Fibroblast of skin of back (primary cell): ENCODE results near the gene VIPR2.
"Not testable (repeated sequence)": the region's sequence is repeated elsewhere in the genome, so short reads cannot be mapped to it uniquely, and the experiment has no call there.

Experiments
- DNase-seq: peaks from one replicate; pipeline ENCODE4 v3.0.0-alpha.2; 2013

The VIPR2 gene

DNA sequence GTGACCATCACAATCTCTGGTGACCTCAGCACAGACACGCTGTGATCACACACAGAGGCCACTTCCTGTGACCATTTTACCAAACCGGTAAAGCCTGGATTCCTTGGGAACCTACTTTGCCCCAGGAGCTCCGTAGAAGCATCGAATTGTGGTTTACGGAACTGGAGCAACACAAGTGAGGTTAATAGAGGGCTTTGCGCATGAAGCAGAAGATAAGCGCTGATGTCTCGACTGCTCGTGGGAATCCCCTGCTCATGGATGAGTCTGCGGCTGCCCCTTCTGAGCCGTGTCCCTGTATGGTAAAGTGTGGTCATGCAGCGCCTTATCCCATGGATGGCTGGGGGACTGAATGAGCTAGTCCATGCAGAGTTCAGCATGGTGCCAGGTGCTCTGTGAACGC is 53.6 kb downstream of the VIPR2 start:
- DNase-seq, result no peak

DNA sequence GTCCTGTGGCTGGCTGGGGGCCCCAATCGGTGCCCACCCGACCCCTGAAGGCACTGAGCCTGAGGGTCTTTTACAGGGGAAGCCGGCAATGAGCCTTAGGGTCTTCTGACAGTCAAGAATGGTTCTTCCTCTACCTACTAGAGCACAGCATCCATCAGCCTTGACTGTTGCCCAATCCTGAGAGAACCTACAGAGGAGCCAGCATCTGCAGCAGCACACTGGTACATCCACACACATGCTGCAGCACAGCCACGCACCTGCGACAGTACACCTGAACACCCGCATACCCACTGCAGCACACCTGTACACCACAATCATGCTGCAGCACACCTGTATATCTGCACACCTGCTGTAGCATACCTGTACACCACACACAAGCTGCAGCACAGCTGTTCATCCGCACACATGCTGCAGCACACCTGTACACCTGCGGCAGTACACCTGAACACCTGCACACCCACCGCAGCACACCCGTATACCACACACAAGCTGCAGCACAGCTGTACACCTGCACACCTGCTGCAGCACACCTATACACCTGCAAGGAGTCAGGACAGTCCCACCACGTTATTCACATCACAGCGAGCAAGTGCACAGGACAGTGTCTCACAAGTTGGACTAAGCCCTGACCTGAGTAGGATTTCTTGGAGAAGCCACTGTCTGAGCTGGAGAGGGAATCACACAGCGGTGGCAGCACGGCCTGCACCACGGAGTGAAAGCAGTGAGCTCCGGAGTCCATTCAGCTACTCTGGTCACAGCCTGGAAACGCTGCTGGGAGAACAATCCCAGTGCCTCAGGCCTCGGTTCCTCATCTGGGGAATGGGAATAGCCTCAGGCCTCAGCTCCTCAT is 56.4 kb downstream of the VIPR2 start:
- no peak for DNase-seq

DNA sequence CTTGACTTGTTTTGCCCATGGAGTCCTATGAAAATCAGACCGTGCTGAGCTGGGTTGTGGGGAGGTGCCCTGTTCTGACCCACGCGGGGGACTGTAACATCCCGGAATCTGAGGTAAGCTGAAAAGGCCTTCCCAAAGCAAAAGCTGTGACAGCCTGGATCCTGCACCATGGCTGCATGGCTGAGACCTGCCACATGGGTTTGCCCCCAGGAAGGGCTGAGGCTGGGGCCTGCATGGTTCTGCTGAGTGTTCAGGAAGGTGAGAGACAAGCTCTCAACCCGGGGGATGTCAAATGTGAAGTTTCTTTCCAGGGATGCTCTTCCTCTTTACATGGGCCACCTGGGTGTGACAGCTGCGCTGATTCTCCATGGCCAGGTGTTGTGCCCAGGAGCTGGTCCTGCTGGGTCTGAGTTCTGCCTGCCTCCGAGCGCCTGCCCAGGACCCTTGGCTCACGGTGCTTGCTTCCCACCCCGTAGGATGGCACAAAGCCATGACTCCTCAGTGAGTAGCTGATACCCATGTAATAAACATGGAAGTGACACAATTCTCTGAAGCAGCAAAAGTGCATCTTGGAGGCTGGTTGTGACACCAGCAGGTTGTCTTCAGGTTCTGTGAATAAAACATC is 58.3 kb downstream of the VIPR2 start:
- DNase-seq, result no peak

DNA sequence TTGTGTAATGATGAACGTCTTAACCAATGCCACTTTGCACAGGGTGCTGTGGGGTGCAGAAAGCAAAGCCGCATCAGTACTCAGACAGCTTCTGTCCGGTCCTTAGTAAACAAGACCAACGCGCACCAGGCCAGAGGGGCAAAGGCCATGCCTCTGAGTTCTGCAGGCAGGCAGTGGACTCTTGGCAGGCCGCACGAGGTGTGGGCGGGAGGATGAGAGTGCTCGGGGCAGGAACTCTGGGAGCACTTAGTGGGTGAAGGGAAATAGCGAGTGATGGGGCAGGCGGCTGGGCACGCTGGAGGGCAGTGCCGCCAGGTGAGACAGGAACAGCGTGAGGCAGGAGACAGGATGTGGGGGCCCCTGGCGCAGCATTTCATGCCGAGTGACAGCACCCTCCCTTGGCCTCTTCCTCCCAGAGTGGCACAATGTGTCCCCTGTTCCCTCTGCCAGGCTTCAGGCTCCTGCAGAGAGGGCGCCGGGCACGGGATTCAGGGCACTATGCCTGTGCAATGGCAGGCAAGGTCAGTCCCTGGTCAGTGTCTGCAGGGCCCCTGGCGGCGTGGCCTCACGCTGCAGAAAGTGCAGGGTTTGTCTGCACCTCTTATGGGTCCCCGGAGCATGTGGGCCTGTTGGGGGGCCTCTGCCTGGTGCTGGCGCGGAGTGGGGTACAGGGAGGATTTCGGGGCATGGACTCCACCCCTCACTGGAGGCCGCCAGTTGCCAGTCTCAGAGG is 60.4 kb downstream of the VIPR2 start:
- no peak for DNase-seq

DNA sequence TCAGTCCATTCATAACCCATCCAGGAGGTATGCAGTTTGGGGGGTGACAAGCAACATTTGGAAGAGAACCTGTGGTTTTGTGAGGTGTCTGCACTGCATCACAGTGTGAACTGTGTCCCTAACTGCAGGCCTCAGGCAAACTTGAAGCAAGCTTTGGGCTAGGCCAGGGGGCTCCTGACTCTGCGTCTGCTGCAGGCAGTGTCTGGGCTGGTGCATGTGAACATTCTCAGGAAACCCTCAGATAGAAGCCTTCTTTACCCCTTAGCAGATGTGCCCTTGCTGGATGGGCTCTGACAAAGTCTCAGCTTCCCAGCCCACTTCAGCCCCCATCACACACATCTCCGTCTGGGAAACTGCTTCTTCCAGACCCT is 61.0 kb downstream of the VIPR2 start:
- DNase-seq, result no peak

DNA sequence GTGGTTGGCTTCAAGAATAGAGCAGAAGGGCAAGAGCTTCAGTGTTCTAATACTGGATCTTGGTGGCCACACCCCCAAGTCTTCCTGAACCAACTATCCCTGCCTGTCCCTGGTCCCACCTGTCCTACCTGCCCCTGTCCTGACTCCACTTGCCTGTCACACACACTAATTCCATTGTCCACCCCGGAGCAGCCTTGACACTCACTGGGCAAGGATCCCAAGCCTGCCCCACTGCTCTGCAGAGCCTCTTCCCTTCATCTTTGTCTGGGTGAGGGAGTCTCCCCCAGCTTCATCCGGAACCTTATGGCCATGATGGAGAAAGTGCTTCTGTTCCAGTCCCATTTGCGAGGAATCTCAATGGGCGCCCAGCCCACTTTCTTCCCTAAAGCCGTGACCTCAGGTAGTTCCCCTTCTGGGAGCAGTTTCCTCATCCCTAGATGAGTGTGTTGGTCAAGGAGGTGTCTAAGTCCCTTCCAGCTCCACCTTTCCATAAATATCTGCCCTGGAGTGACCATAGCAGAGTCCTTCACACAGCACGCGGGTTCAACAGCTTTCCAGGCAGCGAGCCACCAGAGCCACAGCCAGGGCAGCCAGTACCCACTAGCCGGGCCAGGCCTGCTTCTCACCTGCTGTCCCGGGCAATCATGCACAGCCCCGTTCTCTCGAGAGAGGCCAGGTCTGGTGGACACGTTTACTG is 61.5 kb downstream of the VIPR2 start:
- no peak for DNase-seq

DNA sequence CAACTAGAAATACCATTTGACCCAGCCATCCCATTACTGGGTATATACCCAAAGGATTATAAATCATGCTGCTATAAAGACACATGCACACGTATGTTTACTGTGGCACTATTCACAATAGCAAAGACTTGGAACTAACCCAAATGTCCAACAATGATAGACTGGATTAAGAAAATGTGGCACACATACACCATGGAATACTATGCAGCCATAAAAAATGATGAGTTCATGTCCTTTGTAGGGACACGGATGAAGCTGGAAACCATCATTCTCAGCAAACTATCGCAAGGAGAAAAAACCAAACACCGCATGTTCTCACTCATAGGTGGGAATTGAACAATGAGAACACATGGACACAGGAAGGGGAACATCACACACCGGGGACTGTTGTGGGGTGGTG is 62.6 kb downstream of the VIPR2 start:
- not testable (repeated sequence) for DNase-seq

DNA sequence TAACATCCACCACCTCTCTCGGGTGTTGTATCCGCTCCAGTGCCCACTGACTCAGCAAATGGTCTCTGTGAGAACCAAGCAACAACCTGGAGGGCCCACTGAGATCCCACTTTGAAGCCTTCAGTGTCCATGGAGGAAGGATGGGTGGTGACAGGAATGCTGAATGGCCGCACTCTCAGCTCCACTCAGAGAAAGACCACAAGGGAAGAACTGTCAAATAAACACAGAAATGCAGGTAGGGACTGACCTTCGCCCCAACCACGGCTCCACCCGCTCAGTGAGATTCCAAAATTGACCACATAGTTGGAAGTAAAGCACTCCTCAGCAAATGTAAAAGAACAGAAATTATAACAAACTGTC is 65.8 kb downstream of the VIPR2 start:
- no peak for DNase-seq

DNA sequence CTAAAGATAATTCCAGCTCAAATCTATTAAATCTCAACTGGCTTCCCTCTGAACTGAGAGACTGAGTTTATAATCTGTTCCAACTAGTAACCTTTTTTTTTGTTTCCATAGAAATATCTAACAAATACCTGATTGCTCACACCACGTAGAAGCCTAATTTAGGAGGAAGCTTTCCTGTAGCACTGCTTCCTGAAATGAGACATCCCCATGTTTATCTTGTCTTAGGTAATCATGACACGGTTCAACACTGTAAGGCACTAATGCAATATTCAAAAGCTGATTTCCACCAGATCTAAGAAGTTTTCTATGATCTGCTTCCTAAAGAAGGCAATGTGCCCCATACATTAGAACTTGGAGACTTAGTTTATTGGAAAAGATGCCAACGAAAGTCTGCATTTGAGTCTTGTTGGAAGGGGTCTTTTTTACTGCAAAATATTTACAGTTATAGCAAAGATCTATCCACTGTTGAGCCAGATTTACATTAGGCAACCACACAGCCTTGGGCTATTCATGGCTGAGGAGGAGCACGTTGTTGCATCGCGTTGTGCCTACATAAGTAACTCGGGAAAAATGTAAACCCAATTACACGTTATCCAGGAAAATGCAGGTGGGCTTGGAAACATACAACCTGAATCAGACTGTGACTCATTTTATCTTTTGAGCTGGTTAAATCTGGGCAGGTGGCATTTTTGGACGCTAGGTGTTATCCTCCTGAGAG is 66.3 kb downstream of the VIPR2 start:
- DNase-seq, result no peak

DNA sequence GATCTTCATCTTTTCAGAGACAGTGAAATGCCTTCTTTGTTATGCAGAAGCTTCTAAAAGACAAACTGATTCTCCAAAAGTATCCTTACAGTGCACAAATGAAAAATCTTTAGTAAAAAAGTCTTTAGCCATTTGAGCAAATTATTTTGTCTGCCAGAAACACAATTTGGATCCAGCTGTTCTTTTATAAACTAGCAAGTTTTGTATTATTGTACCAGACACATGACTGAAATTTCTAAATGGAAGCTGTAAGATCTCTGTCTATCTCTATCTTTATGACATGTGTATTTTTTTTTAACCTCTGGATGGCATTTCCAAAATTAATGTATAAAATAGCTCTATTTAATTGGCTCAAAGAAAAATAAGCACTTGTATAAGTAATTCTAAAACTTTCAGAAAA is 68.3 kb downstream of the VIPR2 start:
- DNase-seq, result no peak

DNA sequence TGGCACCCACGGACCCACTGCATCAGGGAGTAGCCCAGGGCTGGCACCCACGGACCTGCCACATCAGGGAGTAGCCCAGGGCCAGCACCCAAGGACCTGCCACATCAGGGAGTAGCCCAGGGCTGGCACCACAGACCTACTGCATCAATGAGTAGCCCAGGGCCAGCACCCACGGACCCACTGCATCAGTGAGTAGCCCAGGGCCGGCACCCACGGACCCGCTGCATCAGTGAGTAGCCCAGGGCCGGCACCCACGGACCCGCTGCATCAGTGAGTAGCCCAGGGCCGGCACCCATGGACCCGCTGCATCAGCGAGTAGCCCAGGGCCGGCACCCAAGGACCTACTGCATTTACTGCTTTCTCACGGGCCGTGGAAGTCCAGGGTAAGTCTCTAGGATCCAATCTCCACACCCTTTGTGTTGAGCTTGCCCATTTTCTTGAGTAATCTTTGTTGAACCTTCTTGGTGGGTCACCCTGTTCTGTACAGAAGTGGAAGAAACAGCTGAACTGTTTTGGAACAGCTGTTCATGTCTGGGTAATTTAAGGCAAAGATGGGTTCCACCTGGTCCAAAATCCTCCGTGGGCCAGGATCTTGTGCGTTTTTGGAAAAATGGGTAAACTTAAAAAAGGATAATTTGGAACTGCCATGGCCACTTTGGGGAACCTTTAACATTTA is 69.0 kb downstream of the VIPR2 start:
- DNase-seq, result no peak

DNA sequence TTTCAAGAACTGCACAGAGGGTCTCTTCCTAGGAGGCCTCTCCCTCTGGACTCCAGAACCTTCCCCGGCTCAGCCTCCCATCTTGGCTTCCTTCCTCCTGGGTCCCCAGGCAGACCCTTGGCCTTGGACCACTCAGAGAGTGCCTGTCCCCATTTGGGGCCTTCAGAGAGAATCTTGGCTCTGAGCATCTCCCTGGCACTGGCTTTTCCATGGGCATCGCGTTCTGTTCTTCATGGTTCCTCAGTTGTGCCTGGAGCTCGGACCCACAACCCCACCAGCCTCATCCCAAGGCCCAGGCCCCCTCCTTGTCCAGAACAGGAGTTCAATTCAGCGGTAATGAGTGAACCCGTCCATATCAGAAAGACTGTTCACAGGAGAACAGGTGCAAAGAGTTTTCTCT is 73.4 kb downstream of the VIPR2 start:
- no peak for DNase-seq

DNA sequence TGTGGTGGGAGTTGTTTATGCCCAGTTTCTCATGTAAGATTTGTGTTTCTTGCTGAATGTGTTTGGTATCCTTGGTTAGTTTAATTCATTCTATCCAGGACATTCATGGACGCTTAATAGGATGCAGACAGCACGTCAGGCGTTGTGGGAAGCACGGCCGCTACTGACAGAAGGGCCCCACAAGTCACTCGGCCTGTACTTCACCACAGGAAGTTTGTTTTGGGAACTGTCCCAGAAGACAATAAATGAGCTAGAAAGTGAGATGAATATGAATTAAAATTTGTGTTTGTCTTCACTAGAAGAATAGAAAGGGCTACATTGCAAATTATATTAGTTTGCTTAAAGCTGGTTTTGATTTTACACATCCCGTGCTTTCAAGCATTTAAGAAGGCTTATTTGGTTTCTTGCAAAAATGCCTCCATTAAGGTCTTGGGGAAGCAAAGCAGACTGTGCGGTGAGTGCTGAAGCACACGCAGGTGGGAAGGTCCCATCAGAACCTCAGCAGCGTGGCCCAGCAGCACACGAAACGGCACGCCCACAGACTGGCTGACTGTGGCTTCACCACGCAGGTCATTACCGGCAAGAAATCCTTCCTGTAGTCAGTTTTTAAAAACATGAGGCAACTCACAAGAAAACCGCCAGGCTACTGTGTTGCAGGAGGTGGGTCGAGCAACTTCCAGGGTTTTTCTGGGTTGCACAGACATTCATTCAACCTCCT is 74.1 kb downstream of the VIPR2 start:
- DNase-seq, result peak; percentile 65

DNA sequence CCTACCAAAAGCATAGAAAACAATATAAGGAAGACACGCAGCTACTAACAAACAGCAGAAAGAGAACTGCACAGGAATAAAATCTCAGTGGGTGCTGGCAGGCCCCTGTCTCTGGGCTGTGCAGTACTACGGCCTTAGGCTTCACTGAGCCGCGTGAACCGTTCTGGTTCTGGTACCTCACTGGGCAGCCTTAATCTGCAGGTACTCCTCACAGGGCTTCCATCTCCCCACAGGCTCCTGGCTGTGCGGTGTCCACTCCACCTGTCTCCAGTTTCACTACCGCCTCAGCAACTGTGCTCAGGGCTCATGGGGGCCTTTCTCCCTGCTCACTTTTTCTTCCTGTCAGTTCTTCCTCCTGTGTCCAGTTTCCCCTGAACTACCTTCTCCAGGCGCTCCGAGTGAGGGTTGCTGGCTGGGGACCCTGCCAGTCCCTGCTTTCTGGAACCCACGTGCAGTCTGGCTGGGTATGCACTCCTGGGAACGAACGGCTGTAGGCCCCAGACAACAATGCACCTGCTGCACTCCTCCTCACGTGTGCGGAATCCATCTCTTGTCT is 75.7 kb downstream of the VIPR2 start:
- DNase-seq, result no peak

DNA sequence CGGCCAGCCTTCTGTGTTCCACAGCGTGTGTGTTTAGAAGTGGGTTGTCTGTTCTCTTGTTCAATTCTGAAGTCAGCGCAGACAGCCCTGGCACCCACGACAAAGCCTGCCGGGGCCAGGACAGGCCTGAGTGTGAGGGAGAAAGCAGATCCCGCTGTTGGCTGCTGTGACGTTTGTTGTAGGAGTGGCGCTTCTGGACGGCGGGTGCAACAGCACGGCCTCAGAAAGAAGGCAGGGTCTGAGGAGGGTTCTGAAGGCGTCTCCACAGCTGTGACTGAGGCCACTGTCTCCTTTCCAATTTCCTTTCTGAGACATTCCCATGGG is 76.2 kb downstream of the VIPR2 start:
- DNase-seq, result peak; percentile 30

DNA sequence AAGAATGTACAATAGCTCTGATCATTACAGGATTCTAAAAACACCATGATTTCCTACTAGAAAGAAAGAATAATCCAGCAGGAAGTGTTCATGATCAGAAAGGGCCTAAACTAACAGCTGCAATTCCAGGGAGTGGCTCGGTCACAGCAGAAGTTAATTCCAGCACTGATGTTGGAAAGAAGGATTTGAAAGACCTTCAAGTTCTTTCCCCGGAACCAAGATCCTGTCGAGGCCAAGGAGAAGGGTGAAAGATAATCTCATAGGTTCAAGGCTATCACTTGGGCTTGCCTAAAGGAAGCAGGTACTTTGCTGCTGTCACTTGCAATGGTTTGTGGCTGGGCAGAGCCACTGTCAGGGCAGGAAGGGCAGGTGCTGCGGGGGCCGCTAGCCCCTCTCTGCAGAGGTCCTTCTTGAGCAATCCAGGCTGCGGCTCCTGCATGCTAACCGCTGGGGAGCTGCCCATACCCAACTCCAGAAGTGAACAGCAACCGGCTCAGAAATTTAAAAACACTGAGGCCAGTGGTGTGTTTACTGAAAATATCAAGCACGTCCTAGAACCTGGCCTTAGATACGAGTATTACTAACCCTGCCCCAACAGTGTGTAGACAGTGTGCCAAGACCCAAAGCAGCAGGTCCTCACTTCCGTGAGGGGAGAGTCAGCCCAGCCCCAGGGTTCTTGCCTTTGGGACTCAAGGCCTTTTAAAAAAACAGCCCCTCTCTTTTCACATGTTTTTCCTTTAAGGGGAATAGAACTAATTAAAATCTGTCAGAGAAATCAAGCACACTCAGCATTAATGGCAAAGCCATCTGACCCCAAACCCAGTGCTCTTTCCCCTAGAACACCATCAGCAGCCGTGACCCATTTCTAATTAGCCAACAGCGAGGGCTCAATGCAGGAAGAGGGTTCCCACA is 76.8 kb downstream of the VIPR2 start:
- DNase-seq, result no peak

DNA sequence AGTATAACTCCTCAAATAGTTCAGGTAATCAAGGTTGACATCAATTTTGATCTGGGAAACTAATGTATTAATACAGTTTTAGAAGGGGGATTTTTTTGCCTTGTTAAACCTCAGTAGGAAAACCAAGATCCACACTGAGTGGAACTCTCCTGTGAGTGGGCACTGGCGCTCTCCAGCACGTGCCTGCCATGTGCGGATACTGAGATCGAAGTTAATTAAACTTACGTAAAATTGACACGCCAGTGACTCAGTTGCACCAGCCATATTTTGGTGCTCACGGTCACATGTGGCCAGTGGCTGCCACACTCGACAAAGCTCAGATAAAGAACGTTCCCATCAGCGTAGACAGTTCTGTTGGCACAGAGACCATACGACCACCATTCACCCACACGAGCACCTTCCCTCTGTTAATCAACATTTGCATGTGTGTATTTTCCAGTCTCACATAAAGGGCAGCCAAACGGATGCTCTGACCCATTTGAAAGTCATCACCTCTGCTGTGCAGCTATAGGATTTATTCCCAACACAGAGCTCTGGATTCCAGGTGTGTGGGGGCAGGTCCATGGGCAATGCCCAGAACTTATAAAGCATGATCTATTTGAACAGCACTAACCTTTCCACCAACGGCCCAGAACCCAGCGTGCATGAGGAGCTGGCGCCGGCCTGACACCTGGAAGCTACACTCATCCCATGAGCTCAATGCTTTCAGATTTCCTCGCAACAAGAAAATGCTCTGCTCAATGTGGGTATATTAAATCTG is 77.7 kb downstream of the VIPR2 start:
- DNase-seq, result no peak

DNA sequence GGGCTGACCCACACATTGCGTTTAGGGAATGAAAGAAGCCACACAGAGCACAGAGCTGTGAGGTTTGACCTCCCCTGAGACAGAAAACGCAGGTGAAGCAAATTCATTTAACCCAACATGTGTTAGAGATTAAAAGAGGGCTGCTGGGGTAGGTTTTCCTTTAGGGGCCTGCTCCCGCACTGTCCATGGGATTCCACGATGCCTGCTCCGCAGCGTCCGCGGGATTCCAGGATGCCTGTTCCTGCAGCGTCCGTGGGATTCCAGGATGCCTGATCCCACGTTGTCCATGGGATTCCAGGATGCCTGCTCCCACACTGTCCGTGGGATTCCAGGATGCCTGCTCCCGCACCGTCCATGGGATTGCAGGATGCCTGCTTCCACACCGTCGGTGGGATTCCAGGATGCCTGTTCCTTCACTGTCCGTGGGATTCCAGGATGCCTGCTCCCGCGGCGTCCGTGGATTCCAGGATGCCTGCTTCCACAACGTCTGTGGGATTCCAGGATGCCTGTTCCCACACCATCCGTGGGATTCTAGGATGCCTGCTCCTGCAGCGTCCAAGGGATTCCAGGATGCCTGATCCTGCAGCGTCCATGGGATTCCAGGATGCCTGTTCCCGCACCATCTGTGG is 78.7 kb downstream of the VIPR2 start:
- no peak for DNase-seq
